Fibroblast of peridontal ligament (primary cell): ENCODE data around the gene INTS15.
"Not testable (repeated sequence)": the region's sequence is repeated elsewhere in the genome, so short reads cannot be mapped to it uniquely, and the experiment has no call there.

Source experiments
- DNase-seq: peaks from one replicate; pipeline ENCODE4 v3.0.0-alpha.2; 2010; ENCODE audit errors: extremely low read depth

Gene INTS15

DNA sequence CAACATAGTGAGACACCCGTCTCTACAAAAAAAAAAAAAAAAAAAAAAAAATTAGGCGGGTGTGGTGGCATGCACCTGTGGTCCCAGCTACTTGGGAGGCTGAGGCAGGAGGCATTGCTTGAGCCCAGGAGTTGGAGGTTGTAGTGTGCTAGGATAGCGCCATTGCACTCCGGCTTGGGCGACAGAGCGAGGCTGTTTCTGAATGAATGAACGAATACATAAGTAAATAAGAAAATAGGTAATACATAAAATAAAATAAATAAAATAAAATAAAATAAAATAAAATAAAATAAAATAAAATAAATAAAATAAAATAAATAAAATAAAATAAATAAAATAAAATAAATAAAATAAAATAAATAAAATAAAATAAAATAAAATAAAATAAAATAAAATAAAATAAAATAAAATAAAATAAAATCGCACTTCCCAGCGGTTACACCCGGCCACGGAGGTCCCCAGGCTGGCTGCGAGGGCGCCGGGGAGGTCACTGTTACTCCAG lies 12.9 kb upstream of the INTS15 start:
- peak; percentile 11 for DNase-seq

DNA sequence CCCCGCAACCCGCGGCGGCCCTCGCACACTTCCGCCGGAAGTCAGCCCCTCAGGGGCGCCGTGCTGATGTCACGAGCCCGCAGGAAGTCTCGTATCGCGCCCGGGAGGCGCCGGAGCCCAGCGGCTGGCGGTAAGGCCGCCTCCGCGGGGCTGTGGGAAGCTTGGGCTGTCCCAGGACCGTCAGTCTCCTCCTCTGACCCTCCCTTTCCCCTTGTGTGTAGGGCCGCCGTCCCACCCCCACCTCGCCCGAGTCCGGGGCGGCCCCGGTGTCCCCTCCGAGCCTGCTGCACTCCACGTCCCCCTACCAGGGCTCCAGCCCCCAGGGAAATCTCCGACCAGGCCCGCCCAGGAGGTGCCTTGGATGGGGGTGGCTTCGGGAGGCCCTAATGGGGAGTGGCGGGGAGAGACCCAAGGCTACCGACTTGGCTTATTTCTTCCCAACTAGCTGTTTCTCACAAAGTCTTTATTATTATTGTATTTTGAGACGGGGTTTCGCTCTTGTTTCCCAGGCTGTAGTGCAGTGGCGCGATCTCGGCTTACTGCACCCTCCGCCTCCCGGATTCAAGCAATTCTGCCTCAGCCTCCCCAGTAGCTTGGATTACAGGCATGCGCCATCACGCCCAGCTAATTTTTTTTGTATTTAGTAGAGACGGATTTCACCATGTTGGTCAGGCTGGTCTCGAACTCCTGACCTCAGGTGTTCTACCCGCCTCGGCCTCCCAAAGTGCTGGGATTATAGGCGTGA lies 12.3 kb upstream of the INTS15 start, which contains the start of gene ZDHHC4:
TSS of gene ZDHHC4 (plus strand) at position 86 of the 745 bp plus-strand sequence. CDS start 3,108 bp downstream, outside the sequence.
- DNase-seq: peak; percentile 83

DNA sequence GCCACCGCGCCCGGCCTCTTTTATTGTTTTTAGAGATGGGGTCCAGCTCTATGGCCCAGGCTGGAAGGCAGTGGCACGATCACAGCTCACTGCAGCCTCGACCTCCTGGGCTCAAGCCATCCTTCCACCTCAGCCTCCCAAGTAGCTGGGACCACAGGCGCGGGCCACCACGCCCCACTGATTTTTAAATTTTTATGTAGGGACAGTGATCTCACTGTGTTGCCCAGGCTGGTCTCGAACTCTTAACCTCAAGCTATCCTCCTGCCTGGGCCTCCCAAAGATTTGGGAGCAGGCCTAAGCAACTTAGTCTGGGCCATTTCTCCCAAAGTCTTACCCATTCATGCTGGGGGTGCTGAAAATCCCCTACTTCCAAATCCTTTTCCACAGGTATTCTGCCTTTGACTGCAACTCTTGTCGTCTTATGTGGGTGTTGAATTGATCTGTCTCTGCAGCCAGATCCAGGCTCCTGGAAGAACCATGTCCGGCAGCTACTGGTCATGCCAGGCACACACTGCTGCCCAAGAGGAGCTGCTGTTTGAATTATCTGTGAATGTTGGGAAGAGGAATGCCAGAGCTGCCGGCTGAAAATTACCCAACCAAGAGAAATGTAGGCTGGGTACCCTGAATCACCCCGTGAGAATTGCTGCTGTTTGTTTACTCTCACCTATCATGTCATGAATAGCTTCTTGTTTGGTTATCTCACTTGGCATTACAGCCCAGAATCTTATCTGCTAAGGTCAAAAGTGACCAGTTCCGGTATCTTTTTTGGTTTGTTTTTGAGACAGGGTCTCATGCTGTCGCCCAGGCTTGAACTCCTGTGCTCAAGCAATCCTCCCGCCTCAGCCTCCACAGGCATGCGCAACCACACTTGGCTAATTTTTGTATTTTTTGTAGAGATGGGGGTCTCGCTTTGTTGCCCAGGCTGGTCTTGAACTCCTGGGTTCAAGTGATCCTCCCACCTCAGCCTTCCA lies 11.4 kb upstream of the INTS15 start:
- DNase-seq: no peak

DNA sequence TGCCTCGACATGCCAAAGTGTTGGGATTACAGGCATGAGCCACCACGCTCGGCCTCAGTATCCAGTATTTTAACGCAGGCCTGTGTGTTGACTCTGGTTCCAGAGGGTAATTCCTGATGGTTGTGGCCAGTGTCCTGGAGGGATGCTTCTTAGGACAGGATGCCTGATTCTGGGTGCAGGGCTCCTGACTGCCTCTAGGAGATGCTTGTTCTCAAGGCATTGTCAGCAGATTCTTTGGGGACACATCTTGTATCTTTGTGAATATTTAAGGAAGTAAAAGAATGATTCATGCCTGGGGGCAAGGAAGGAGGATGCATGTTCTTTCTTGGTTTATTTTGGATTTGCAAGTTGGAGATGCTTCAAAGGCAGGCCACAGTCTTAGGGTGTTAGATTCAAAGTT lies 10.4 kb upstream of the INTS15 start:
- no peak for DNase-seq

DNA sequence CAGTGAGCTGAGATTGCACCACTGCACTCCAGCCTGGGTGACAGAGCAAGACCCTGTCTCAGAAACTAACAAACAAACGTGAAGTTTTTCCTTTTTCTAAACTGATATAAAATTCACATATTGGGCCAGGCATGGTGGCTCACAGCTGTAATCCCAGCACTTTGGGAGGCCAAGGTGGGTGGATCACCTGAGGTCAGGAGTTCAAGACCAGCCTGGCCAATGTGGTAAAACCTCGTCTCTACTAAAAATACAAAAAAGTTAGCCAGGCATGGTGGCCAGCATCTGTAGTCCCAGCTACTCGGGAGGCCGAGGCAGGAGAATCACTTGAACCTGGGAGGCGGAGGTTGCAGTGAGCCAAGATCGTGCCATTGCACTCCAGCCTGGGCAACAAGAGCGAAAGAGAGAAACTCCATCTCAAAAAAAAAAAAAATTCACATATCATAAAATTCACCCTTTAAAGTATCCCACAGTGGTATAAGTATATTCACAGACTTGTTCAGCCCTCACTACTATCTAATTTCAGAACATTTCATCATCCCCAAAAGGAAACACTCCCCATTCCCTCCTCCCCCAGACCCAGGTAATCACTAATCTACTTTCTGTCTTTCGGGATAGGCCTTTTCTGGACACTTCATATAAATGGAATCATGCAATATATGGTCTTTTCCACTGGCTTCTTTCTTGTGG lies 3.9 kb upstream of the INTS15 start:
- DNase-seq: not testable (repeated sequence)

DNA sequence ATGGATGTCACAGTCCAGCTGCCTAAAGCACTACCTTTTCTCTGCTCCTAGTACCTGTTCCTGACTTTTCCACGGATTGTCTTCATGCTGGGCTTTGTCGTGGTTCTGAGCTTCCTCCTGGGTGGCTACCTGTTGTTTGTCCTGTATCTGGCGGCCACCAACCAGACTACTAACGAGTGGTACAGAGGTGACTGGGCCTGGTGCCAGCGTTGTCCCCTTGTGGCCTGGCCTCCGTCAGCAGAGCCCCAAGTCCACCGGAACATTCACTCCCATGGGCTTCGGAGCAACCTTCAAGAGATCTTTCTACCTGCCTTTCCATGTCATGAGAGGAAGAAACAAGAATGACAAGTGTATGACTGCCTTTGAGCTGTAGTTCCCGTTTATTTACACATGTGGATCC lies 1.3 kb upstream of the INTS15 start:
- no peak for DNase-seq

DNA sequence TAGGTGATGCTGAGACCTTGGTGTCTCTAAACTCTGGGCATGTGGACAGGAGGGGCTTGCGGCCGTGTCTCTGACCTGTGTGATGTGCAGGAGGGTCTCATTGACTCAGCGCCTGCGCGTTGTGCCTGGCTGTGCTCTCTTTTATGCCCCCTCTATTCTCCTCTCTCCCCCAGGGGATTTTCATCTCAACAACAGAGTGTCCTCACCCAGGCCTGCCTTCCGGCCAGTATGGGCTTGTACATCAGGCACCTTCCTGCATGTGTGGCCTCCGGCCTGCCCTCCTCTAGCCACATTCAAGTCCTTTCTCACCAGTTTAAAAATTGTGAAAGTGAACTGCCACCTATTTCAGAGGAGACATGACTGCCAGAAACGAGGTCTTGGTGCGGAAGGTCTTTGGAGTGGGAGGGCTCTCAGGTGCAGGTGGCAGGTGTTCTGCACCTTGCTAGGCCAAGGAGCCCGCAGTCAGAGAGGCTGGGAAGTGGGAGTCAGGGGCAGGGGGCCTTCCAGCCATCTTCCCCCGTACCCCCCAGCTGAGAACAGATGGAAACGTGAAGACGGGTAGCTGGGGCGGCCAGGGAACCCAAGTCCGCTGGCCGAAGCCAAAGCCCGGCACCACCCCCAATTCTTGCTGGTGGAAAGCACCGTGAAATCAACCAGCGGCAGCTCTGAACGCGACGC lies 531 bp upstream of the INTS15 start:
- DNase-seq: no peak

DNA sequence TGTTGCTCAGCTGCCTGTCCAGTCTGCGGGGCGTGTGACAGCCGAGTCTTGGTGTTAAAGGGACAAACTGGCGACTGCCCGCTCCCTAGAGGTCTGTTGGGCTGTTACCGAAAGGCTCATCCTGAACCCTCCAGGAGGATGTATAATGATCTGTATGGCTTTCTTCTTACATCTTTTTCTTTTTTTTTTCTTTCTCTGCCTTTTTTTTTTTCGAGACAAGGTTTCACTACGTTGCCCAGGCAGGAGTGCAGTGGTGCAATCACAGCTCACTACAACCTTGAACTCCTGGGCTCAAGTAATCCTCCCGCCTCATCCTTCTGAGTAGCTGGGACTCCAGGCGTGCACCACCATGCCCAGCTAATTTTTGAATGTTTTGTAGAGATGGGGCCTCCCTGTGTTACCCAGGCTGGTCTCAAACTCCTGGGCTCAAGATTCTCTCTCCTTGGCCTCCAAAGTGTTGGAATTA lies 857 bp downstream of the INTS15 start:
- DNase-seq: no peak

DNA sequence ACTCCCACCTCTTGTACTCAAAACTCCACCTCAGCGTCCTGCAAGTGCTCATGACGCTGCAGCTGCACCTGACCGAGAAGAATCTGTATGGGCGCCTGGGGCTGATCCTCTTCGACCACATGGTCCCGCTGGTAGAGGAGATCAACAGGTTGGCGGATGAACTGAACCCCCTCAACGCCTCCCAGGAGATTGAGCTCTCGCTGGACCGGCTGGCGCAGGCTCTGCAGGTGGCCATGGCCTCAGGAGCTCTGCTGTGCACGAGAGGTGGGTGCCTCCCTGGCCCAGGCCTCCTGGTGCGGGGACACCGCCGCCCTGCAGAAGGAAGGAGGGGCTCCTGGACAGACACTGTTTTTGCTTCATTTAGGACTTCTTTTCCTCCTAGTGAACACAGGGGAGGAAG lies 10.3 kb downstream of the INTS15 start:
- no peak for DNase-seq

DNA sequence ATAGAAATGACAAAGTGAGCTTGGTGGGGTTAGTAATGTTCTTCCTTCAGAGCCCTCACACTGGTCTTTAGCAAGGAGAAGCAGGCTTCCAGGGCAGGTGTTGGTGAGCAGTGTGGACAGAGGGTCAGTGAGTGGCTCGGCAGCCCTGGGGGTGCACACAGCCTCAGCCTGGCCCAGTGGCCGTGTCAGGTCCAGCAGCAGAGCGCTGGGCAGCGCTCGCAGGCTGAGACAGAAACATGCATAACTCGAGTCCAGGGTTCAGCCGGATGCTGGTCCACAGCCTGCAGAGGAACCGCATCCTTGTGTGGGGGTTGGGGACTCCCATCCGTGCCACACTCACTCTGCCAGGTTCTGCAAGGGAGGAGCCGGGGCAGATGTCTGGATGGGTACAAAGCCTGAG lies 14.6 kb downstream of the INTS15 start:
- no peak for DNase-seq

DNA sequence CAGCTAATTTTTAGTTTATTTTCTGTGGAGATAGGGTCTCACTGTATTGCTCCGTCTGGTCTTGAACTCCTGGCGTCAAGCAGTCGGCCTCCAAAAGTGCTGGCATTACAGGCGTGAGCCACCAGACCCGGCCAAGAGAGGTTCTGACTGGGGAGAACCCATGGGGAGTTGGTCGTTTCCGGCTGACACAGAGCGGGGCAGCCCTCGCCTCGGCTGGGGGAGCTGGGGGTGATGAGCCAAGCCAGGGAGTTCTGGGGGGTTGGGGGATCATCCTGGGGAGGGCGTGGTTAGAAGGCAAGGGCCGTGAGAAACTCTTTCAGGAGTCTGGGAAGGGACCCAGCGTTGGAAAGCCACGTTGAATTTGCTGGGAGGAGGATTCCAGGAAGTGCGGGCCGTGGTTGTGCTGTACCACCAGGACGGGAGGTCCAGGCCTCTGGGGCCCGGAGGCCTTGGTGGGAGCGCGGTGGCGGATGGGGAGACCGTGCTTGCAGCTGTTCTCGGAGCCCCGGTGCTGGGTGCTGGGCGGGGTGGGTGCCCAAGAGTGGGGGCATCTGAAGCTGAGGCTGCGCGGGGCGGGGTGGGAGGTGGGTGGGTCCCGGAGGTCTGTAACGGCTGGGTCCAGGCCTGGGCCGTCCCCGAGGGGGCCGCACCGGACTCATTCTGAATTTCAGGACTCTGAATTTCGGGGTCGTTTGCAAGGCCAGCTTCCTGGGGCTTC lies 17.2 kb downstream of the INTS15 start:
- no peak for DNase-seq

DNA sequence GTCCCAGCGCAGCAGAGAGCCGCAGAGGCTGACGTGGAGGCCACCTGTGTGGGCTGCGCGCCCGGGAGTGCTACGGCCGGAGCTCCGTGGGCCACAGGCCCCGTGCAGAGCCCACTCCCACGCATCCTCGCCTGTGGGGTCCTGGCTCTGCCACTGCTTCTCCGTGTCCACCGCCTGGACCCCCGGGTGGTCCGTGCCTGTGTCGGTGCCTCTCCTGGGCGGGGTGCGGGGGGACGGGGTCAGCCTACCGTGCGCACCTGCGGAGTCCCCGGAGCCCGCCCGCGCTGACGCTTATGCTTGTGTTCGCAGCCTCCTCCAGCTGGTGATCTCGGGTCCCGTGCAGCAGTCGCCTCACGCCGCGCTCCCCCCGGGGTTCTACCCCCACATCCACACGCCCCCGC lies 17.8 kb downstream of the INTS15 start:
- no peak for DNase-seq

DNA sequence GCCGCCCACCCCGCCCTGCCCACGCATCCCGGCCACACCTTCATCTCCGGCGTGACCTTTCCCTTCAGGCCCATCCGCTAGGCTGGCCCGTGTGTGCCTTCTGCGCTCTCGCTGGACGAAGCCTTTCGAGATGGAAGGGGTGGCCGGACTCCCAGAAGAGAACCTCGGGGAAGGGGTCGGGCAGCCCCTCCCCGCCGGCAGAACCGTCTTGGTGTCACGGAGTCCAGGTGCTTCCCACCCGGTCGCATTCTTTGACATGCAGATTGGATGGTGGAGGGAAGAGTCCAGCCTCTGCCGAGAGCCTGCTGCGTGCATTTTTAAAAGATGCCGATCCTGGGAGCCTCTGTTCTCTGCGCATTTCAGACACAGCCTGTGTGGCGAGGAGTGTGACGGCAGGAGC lies 18.3 kb downstream of the INTS15 start:
- no peak for DNase-seq

DNA sequence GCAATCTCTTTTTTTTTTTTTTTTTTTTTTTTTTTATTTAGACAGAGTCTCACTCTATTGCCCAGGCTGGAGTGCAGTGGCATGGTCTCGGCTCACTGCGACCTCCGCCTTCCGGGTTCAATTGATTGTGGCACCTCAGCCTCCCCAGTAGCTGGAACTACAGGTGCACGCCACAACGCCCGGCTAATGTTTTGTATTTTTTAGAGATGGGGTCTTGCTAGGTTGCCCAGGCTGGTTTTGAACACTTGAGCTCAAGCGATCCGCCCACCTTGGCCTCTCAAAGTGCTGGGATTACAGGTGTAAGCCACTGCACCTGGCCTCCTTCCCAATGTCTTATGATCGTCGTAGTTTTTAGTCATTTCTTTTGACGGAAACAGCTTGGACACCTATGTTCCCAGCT lies 19.0 kb downstream of the INTS15 start:
- DNase-seq: no peak

DNA sequence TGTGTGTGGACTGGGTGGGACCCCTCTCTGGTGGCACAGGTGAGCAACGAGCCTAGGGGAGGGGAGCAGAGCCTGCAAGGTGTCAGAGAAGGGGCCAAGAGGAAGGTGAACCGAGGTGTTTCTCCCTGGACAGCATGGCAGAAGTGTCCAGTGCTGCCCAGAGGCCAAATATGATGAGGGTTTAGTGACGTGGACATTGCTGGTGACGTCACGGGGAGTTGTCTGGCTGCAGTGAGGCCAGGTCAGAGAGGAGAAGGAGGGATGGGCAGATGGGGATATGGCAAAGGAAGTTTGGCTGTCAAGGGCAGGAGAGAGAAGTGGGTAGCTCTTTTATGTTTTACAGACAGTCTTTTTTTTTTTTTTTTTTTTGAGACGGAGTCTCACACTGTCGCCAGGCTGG lies 23.0 kb downstream of the INTS15 start:
- no peak for DNase-seq

DNA sequence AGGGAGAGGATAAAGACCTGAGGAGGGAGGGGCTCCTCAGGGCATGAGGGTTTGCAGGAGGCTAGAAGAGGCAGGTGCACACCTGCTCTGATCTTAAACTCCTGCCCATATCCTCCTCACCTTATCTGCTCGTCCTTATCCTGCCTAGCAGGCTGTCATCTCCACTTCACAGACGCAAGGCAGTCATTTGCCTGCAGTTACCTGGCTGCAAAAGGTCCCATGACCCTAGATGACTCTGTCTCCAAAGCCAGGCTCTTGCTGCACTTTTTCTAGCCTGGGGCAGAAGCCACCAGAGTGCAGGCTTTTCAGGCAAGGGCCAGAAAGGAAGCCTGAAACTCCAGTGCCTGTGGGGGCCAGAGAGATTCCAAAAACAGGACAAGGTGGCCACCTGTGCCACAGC lies 23.9 kb downstream of the INTS15 start:
- DNase-seq: no peak

DNA sequence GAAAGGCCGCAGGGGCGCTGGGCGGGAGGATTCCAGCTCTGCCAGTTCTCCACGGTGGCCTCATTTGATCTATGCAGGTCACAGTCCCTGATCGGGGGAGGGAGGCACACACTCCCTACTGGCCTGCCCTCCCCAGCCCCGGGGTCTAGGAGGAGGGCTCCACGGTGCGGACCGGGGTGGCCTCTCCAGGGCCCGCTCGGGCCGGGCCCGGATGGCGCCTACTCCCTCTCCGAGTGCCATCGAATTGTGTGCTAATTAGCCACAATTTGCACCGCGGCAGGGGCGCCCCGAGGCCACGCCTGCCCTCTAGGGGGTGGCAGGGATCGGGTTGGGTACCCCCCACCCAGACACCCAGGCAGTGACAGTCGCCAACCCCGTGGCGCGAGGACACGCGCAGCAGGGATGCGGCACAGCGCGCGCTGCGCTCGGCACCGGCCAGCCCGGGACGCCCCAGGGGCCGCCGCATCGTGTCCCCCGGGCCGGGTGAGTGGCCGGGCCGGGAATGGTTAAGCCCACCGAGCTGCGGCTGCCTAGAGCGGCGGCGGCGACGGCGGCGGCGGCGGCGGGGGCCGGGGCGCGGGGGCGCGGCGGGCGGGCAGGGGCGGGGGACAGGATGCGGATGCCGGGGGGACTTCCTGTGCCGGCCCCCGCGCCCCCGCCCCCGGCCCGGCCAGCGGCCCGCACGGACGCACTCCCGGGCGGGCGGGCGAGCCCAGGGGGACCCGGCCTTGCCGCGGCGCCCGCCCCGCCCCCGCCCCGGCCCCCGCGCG lies 25.3 kb downstream of the INTS15 start, which contains the start of gene ZNF853:
TSS of gene ZNF853 (plus strand) at position 658 of the 770 bp plus-strand sequence. CDS start 565 bp downstream, outside the sequence.
- DNase-seq: no peak

DNA sequence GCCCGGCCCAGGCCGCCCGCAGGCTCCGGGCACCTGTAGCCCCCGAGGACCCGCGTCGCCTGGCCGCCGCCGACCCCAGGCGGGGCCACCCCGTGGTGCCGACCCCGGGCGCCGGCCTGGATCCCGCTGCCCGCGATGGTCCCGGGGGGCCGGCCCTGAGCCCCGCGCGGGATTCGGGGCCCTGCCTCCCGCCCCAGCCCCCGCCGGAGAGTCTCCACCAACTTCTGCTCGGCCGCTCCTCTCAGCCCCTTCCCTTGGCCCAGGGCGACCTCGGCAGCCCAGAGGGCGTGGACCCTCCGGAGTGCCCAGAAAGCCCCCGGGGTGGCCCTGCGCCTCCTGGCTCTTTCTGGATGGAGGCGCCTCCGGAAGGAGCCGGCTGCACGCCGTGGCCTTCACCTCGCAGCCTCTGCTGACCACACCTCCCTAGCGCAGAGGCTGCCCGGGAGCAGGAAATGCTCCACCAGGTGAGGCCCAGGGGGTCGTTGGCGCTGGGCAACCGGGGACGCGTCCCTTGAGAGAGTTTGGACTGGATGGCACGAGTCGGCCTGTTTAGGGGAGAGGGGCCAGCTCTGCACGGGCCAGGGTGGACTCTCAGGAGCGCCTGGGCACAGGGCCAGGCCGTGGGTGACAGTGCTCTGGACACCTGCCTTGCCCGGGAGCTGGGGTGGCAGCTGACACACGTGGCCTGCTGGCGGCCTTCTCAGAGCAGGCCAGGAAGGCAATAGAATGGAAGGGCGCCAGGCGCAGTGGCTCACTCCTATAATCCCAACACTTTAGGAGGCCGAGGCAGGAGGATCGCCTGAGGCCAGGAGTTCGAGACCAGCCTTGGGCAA lies 26.1 kb downstream of the INTS15 start:
- DNase-seq: no peak
